Raji (cell line): ENCODE measurements around the gene ZNF512.

Experiments
- POLR2A ChIP-seq: IDR thresholded peaks from 2 replicates; pipeline ENCODE4 v1.6.1; 2011; ENCODE audit warnings: low read depth, low read length, control low read depth; ENCODE audit not compliant: insufficient read depth

The ZNF512 gene

DNA sequence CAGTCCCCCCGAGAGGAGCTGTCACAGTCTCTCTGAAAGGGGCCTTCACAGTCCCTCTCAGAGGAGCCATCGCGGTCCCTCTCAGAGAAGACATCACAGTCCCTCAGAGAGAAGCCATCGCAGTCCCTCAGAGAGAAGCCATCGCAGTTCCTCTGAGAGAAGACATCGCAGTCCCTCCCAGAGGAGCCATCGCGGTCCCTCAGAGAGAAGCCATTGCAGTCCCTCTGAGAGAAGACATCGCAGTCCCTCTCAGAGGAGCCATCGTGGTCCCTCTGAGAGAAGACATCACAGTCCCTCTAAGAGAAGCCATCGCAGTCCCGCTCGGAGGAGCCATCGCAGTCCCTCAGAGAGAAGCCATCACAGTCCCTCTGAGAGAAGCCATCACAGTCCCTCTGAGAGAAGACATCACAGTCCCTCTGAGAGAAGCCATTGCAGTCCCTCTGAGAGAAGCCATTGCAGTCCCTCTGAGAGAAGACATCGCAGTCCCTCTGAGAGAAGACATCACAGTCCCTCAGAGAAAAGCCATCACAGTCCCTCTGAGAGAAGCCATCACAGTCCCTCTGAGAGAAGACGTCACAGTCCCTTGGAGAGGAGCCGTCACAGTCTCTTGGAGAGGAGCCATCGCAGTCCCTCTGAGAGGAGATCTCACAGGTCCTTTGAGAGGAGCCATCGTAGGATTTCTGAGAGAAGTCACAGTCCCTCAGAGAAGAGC, 1.3 kb upstream of the ZNF512 start:
- no peak for TF ChIP-seq POLR2A

DNA sequence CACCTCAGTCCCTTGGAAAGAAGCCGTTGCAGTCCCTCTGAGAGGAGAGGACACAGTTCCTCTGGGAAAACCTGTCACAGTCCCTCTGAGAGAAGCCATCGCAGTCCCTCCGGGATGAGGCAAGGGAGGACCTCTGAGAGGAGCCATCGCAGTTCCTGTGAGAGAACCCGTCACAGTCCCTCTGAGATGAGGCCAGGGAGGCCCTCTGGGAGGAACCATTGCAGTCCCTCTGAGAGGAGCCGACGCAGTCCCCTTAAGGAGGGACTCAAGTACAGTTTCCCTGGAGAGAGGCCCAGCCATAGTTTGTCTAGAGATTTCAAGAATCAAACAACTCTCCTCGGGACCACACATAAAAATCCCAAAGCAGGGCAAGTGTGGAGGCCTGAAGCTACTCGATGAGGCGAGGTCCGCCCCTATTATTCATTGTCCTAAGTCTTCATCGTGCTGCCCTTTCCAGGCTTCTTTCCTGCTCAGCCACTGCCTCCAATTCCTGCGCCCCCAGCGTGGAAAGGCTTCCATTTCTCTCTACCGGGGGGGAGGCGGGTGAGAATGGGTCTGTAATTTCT, 630 bp upstream of the ZNF512 start:
- no peak for TF ChIP-seq POLR2A

DNA sequence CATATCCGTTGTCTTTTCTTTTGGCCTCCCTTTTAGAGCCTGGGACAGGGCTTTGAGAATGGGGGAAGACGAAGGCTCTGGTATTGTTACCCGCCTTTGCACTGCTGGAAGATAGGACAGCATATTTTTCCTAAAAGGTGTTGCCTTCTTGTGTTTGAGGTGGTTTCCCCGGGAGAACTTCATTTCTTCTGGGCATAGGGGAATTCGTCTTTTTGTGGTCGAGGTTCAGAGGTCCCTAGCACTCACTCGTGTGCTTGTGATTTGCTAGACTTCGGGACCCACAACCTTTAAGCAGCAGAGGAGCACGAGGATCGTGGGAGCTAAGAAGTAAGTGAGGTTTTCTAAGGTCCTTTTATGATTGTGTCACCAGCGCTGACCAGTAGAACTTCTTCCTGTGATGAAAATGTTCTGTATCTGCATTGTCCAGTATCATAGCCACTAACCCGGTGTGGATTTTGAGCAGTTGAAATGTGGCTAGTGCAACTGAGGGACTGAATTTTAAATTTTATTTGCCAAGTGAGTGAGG, 611 bp downstream of the ZNF512 start:
- TF ChIP-seq POLR2A, result no peak

DNA sequence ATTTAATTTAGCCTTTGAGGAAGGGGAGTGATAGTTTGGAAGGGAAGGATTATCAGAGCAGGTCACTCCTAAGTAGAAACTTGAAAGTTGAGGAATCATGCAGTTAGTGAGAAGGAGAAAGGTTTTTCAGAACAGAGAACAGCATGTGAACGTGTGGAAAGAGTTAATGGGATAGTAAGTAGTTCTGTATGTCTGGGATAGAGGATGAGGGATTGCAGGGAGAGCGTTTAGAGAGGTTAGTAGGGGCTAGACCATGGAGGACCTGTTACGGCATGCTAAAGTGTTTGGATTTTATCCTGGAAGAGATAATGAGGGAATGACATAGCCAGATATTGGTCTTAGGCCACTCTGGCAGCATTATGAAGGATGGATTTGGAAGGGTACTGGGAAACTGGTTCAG, 1.8 kb downstream of the ZNF512 start:
- TF ChIP-seq POLR2A, result no peak

- no peak for TF ChIP-seq POLR2A
Measured at GRCh38 chr2:27587025-27587424, 4.2 kb downstream of the ZNF512 start.

DNA sequence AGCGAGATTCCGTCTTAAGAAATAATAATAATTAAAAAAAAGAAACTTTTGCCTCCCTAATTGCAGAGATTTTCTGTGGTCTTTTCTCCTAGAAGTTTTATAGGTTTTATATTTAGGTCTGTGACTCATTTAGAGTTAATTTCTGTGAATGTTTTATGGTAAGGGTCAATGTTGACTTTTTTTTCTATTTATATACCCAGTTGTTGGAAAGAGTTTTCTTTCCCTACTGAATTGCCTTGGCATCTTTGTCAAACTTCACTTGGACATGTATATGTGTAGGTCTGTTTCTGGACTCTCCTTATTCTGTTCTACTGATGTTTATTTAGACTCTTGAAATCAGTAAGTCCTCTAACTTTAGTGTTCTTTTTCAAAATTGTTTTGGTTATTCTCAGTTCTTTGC, 5.5 kb downstream of the ZNF512 start:
- TF ChIP-seq POLR2A, result no peak

- TF ChIP-seq POLR2A, result no peak
Measured at GRCh38 chr2:27591745-27592144, 8.9 kb downstream of the ZNF512 start.

DNA sequence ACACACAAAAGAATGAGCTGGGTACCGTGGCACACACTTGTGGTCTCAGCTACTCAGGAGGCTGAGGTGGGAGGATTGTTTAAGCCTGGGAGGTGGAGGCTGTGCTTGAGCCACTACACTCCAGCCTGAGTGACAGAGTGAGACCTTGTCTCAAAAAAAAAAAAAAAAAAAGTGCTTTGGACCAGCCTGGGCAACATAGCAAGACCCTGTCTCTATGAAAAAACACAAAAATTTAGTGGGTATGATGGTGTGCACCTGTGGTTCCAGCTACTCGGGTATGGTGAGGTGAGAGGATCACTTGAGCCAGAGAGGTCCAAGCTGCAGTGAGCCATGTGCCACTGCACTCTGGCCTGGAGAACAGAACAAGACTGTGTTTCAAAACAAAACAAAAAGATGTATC, 10.4 kb downstream of the ZNF512 start:
- no peak for TF ChIP-seq POLR2A

DNA sequence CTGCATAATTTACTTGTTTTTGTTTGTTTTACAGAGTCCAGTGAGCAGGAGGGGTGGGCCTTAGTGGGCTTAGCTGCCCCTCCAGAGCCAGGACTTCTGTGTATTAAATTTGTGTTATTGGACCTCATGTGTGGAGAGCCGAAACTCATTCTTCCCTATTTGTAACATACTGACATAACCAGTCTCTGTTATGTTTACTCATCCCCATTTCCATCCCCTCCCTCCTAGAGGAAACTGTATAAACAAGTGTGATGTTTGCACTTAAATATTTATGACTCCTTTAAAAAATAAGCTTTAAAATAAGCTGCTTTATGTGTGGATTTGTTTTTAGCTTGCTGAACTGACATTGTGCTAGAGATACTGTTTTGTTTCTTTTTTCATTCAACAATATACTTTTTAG, 13.8 kb downstream of the ZNF512 start:
- TF ChIP-seq POLR2A, result no peak

GRCh38 chr2:27606611-27607010, 23.8 kb downstream of the ZNF512 start:
- TF ChIP-seq POLR2A, result no peak

GRCh38 chr2:27613985-27614384, 31.1 kb downstream of the ZNF512 start:
- no peak for TF ChIP-seq POLR2A

GRCh38 chr2:27615316-27615715, 32.5 kb downstream of the ZNF512 start:
- TF ChIP-seq POLR2A, result no peak

- TF ChIP-seq POLR2A, result no peak
Measured at GRCh38 chr2:27621524-27621923, 38.7 kb downstream of the ZNF512 start.

DNA sequence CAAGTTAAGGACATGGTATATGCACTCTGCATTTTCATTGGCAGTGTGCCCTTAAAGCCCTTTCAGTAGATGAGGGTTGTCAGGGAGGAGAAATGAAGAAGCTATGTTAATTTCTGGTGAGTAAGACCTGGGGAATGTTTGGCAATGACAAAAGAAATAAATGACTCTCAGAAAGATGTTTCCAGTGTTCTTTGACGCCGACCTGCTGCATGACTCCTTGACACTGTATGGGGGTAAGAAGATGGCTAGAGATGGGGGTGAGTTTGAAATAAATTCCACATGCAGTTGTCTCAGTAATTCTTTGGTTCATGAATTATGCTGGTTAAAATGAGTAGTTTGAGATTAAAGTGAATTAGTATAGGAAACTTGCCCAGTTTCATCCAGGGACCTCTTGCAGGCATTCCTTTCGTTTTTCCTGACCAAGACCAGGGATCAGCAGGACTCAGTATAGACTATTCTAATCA, 40.1 kb downstream of the ZNF512 start:
- no peak for TF ChIP-seq POLR2A

- TF ChIP-seq POLR2A, result no peak
Measured at GRCh38 chr2:27624943-27625342, 42.1 kb downstream of the ZNF512 start.

DNA sequence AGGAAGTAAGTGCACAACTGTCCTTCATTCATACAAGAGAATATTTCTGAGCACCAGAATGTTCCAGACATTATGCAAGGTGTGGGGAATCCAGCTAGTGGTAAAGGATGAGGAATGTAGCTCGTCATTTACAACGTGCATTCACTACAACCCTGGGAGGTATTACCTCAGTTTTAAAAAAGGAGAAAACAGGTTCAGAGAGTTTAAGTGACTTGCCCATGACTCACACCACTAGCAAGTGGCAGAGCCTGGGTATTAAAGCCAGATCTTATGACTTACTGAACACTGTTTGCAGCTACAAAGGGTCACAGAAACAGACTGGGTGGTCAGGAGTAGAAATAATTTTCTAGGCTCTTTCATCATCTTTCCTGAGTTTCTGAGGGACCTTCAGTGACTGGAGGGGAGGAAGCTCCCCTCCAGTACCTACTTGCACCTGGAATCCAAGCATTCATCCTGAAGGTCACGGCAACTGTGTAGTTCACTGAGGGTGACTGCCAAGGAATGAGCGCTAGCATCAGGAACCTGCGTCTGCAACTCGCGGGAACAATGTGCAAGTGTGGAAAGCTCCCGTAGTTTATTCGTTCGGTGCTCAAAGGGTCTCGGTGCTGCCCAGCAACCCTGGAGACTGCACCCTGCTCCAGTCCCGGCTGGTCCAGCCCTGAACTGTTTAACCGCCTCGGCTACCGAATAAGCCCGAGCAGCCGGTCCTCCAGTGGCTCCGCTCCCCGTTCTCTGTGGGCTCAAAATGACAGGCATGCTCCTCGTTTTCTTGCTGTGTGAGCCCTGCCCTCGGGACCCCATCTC, 45.3 kb downstream of the ZNF512 start:
- TF ChIP-seq POLR2A, result no peak
